ENCODE data around the gene SEMA7A. TPM values are rescaled to one million over a fixed set of nuclear protein-coding genes. Genes with fewer than 3 reads are reported as not detected.

The SEMA7A gene
- total and polyA plus RNA-seq, 2 experiments from 2014 or later: 2.4 to 9.5 TPM

- WGBS (ENCODE audit: low lambda C conversion rate, missing lambda C conversion rate): 73% methylated on average over 10 of the region's 10 CpGs
These were observed 64.5 kb downstream of the SEMA7A start for GRCh38 chr15:74369084-74369745.

GRCh38 chr15:74368121-74368520 lies 65.6 kb downstream of the SEMA7A start:
- H2AFZ ChIP-seq: no peak overlapping the region
- WGBS (ENCODE audit: low lambda C conversion rate, missing lambda C conversion rate): 95% methylated on average over 3 of the region's 3 CpGs
- no peaks in the 10 kb centered on the region for H3K4me1 ChIP-seq (ENCODE audit: insufficient read depth)
- peaks cover 3% of the 10 kb centered on the region for H3K27me3 ChIP-seq
- no peak overlapping the region for H3K27ac ChIP-seq
- H3K79me2 ChIP-seq: no peaks in the 10 kb centered on the region
- H4K20me1 ChIP-seq (ENCODE audit: insufficient read depth, poor library complexity, severe bottlenecking): no peaks in the 10 kb centered on the region
- TF ChIP-seq, protein P1, sequence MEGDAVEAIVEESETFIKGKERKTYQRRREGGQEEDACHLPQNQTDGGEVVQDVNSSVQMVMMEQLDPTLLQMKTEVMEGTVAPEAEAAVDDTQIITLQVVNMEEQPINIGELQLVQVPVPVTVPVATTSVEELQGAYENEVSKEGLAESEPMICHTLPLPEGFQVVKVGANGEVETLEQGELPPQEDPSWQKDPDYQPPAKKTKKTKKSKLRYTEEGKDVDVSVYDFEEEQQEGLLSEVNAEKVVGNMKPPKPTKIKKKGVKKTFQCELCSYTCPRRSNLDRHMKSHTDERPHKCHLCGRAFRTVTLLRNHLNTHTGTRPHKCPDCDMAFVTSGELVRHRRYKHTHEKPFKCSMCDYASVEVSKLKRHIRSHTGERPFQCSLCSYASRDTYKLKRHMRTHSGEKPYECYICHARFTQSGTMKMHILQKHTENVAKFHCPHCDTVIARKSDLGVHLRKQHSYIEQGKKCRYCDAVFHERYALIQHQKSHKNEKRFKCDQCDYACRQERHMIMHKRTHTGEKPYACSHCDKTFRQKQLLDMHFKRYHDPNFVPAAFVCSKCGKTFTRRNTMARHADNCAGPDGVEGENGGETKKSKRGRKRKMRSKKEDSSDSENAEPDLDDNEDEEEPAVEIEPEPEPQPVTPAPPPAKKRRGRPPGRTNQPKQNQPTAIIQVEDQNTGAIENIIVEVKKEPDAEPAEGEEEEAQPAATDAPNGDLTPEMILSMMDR (IDR thresholded peaks at IDR 0.05; ENCODE audit: poor library complexity): no peak
- no peak for TF ChIP-seq EZH2phosphoT487 (IDR thresholded peaks at IDR 0.05; ENCODE audit: low read depth, severe bottlenecking, unreplicated experiment)
- no peak for TF ChIP-seq EZH2 (IDR thresholded peaks at IDR 0.05; ENCODE audit: borderline replicate concordance)
- H3K4me3 ChIP-seq: no peak overlapping the region
- no peaks in the 10 kb centered on the region for H3K9me2 ChIP-seq (replicated peaks; ENCODE audit: insufficient read depth)
- no peaks in the 10 kb centered on the region for H3K36me3 ChIP-seq (replicated peaks; ENCODE audit: insufficient read depth, low read depth)
- H3K9me3 ChIP-seq (ENCODE audit: low read depth): no peaks in the 10 kb centered on the region
- DNase-seq (ENCODE audit: low spot score): no peak
- no peak overlapping the region for H3K4me2 ChIP-seq

More at GRCh38 chr15:74369084-74369745, 64.5 kb downstream of the SEMA7A start:
- Histone ChIP-seq H3K27me3 (peaks cover 3% of the 10 kb centered on the region), H3K4me3 (no peak overlapping the region), H3K9me2 (replicated peaks; ENCODE audit: insufficient read depth) (no peaks in the 10 kb centered on the region), H3K4me1 (ENCODE audit: insufficient read depth) (no peaks in the 10 kb centered on the region), H4K20me1 (ENCODE audit: insufficient read depth, poor library complexity, severe bottlenecking) (no peaks in the 10 kb centered on the region), H2AFZ (no peak overlapping the region), H3K4me2 (no peak overlapping the region), H3K9me3 (ENCODE audit: low read depth) (no peaks in the 10 kb centered on the region), H3K27ac (no peak overlapping the region), H3K79me2 (no peaks in the 10 kb centered on the region), H3K36me3 (replicated peaks; ENCODE audit: insufficient read depth, low read depth) (no peaks in the 10 kb centered on the region)
- no peak for TF ChIP-seq EZH2phosphoT487 (IDR thresholded peaks at IDR 0.05; ENCODE audit: low read depth, severe bottlenecking, unreplicated experiment)
- TF ChIP-seq, protein P1 (IDR thresholded peaks at IDR 0.05; ENCODE audit: poor library complexity): no peak
- no peak for TF ChIP-seq EZH2 (IDR thresholded peaks at IDR 0.05; ENCODE audit: borderline replicate concordance)
- no peak for DNase-seq (ENCODE audit: low spot score)

DNA sequence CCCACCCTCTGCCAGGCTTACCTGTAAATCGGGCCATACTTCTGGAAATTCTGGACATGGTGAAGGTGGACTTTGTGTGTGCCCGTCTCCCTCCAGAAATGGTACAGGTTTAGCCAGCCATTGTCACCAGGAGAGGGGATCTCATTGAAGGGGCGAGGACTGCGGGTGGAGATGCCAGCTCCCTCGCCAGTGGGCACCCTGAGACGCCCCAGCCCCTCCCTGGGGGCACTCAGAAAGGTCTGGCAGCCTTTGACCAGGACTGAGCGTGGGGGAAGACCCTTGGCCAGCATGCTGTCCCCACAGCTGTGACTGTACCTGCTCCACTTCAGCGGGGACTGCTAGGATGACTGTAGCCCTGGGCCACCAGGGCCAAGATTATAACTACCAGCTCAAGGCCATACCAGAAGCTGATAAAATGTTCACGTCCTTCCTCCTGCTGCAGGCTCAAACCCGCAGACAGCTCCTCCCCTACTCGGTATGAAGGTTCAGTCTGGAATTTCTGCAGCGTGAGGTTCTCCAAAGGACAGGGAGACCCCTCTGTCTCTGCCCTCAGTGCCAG lies 66.4 kb downstream of the SEMA7A start, which contains the start of gene CYP11A1:
Gene CYP11A1 (minus strand): TSS at position 351 of the 559 bp plus-strand sequence. CDS start 61 bp downstream, at position 290.
- no peak for DNase-seq (ENCODE audit: low spot score)
- H4K20me1 ChIP-seq (ENCODE audit: insufficient read depth, poor library complexity, severe bottlenecking): no peaks in the 10 kb centered on the region
- H3K36me3 ChIP-seq (replicated peaks; ENCODE audit: insufficient read depth, low read depth): no peaks in the 10 kb centered on the region
- peak within 1 kb of the TSS; percentile 99 for H3K4me2 ChIP-seq
- no peak within 1 kb of the TSS for H3K4me3 ChIP-seq
- TF ChIP-seq EZH2 (IDR thresholded peaks at IDR 0.05; ENCODE audit: borderline replicate concordance) (no peak), EZH2phosphoT487 (IDR thresholded peaks at IDR 0.05; ENCODE audit: low read depth, severe bottlenecking, unreplicated experiment) (no peak)
- TF ChIP-seq, protein P1 (IDR thresholded peaks at IDR 0.05; ENCODE audit: poor library complexity): no peak
- H3K9me2 ChIP-seq (replicated peaks; ENCODE audit: insufficient read depth): no peaks in the 10 kb centered on the region
- no peak within 1 kb of the TSS for H2AFZ ChIP-seq
- H3K9me3 ChIP-seq (ENCODE audit: low read depth): no peaks in the 10 kb centered on the region
- H3K4me1 ChIP-seq (ENCODE audit: insufficient read depth): no peaks in the 10 kb centered on the region
- H3K79me2 ChIP-seq: no peaks in the 10 kb centered on the region
- H3K27ac ChIP-seq: no peak within 1 kb of the TSS
- WGBS (ENCODE audit: low lambda C conversion rate, missing lambda C conversion rate): 90% methylated on average over 12 of the region's 12 CpGs
- peaks cover 3% of the 10 kb centered on the region for H3K27me3 ChIP-seq

Measured in hepatocyte (in vitro differentiated cells).